ENCODE measurements around the gene CABCOCO1.

GRCh38 chr10:61701055-61701705, 38.5 kb downstream of the CABCOCO1 start:
- TF ChIP-seq CTCF (IDR thresholded peaks at IDR 0.05) (no peak), POLR2A (IDR thresholded peaks at IDR 0.05) (no peak), POLR2AphosphoS5 (IDR thresholded peaks at IDR 0.05) (no peak), EP300 (IDR thresholded peaks at IDR 0.05) (no peak)
